B cell (primary cell): Measurements from ENCODE around the gene SAG. TPM values are rescaled to one million over a fixed set of nuclear protein-coding genes. Genes with fewer than 3 reads are reported as not detected.

Experiments
- ATAC-seq: fragments of 200-7000 bp; cut with Tn5 transposase; one replicate; pipeline ENCODE4 v1.10.0; 2021; ENCODE audit warnings: low read depth, mild to moderate bottlenecking, moderate number of reproducible peaks, moderate library complexity
- CTCF ChIA-PET: fragments of 350-600 bp; sonication (Branson Sonifier 250); formaldehyde crosslinking; loops from one replicate; lab custom pipeline; 2021; ENCODE audit warnings: antibody characterized with exemption, inconsistent platforms; lab: Charles Lee
- POLR2A ChIA-PET: fragments of 350-600 bp; sonication (Branson Sonifier 250); formaldehyde crosslinking; loops from one replicate; lab custom pipeline; 2021; ENCODE audit warnings: antibody characterized with exemption; lab: Charles Lee
- DNase-seq: peaks from one replicate; pipeline ENCODE4 v3.0.0; 2013
- H2AFZ ChIP-seq: 2 replicates; pipeline ENCODE4 v1.6.1; 2012; ENCODE audit warnings: mild to moderate bottlenecking, low read depth, low read length; ENCODE audit not compliant: insufficient read depth, poor library complexity, severe bottlenecking
- H3K27ac ChIP-seq, 2 donors: 1 replicate in 1 of 2; 2 replicates in 1 of 2; pipeline ENCODE4 v1.5.1; 2012 to 2013; ENCODE audit warnings: low read length in 2 of 2, mild to moderate bottlenecking in 2 of 2, moderate library complexity in 1 of 2
- H3K27me3 ChIP-seq, 4 experiments: fragments of 200-600 bp in 1 of 4; sonication (generic) in 1 of 4; replicated peaks in 1 of 4; 1 replicate in 2 of 4; 2 replicates in 2 of 4; pipeline versions ENCODE4 v1.6.1 to v1.7.0; 2013 to 2016; ENCODE audit warnings: low read length in 3 of 4, mild to moderate bottlenecking in 2 of 4, mixed read lengths in 1 of 4, moderate library complexity in 1 of 4; ENCODE audit not compliant: insufficient read depth in 4 of 4, control insufficient read depth in 3 of 4; ENCODE audit errors: control extremely low read depth in 1 of 4
- H3K36me3 ChIP-seq, 2 experiments: replicated peaks in 1 of 2; 1 replicate in 1 of 2; 2 replicates in 1 of 2; pipeline versions ENCODE4 v1.6.1 to v1.7.1; 2013; ENCODE audit warnings: low read length in 1 of 2; ENCODE audit not compliant: insufficient read depth in 2 of 2, control insufficient read depth in 1 of 2; ENCODE audit errors: control extremely low read depth in 1 of 2, extremely low read depth in 1 of 2
- H3K4me1 ChIP-seq, 2 donors: fragments of 200-600 bp in 1 of 2; sonication (generic) in 1 of 2; 1 replicate in 1 of 2; 2 replicates in 1 of 2; pipeline versions ENCODE4 v1.5.1 to v1.6.1; 2013 to 2017; ENCODE audit warnings: low read length in 2 of 2; ENCODE audit not compliant: control insufficient read depth in 2 of 2, insufficient read depth in 2 of 2
- H3K4me2 ChIP-seq: replicated peaks from 2 replicates; pipeline ENCODE3; 2012; ENCODE audit warnings: mild to moderate bottlenecking, low read depth, low read length; ENCODE audit not compliant: poor library complexity, severe bottlenecking
- H3K4me3 ChIP-seq, 5 experiments: fragments of 200-600 bp in 1 of 5; sonication (generic) in 1 of 5; 1 replicate in 3 of 5; 2 replicates in 2 of 5; pipeline versions ENCODE4 v1.5.1 to v1.7.0; 2011 to 2016; ENCODE audit warnings: low read length in 4 of 5, mild to moderate bottlenecking in 4 of 5, low read depth in 2 of 5, control low read depth in 1 of 5, moderate library complexity in 1 of 5; ENCODE audit not compliant: insufficient read depth in 1 of 5; ENCODE audit errors: control extremely low read depth in 1 of 5, extremely low read depth in 1 of 5
- H3K79me2 ChIP-seq: fragments of 200-600 bp; sonication (generic); one replicate; pipeline ENCODE4 v1.6.0; 2016; ENCODE audit warnings: low read length; ENCODE audit not compliant: control insufficient read depth, insufficient read depth
- H3K9ac ChIP-seq: fragments of 200-600 bp; sonication (generic); 2 replicates; pipeline ENCODE4 v1.6.1; 2017; ENCODE audit warnings: mild to moderate bottlenecking, low read length, moderate library complexity
- H3K9me3 ChIP-seq, 3 donors: one replicate each; pipeline versions ENCODE4 v1.6.1 to v1.7.1; 2013; ENCODE audit warnings: low read length in 2 of 3; ENCODE audit not compliant: control insufficient read depth in 2 of 3, insufficient read depth in 1 of 3; ENCODE audit errors: control extremely low read depth in 1 of 3
- H4K20me1 ChIP-seq: 2 replicates; pipeline ENCODE4 v1.6.0; 2012; ENCODE audit warnings: mild to moderate bottlenecking, low read length; ENCODE audit not compliant: insufficient read depth, control insufficient read depth, poor library complexity, severe bottlenecking
- H3K27ac Mint-ChIP-seq: one replicate; pipeline ENCODE4 v1.8.0; 2021; ENCODE audit warnings: mixed read lengths
- H3K27me3 Mint-ChIP-seq: one replicate; pipeline ENCODE4 v1.8.0; 2021; ENCODE audit warnings: mixed read lengths
- H3K4me1 Mint-ChIP-seq: one replicate; pipeline ENCODE4 v1.8.0; 2021; ENCODE audit warnings: mixed read lengths
- H3K4me3 Mint-ChIP-seq: one replicate; pipeline ENCODE4 v1.8.0; 2021; ENCODE audit warnings: mixed read lengths
- H3K9me3 Mint-ChIP-seq: one replicate; pipeline ENCODE4 v1.8.0; 2022; ENCODE audit warnings: mixed read lengths; ENCODE audit not compliant: insufficient read depth
- CTCF ChIP-seq: fragments of 200-600 bp; IDR thresholded peaks from one replicate; pipeline ENCODE4 v1.8.0; 2022; ENCODE audit warnings: antibody characterized with exemption, mild to moderate bottlenecking
- EZH2 ChIP-seq: IDR thresholded peaks from 2 replicates; pipeline ENCODE4 v1.6.1; 2012; ENCODE audit warnings: borderline replicate concordance, low read depth, mild to moderate bottlenecking, moderate library complexity, low read length; ENCODE audit not compliant: insufficient read depth, poor library complexity, severe bottlenecking
- WGBS: methylation state at CpG from one replicate; pipeline ENCODE4 v1.1.5; 2013; ENCODE audit warnings: missing lambda C conversion rate; ENCODE audit not compliant: insufficient coverage; 5-methylcytosine and 5-hydroxymethylcytosine counted together
- intact Hi-C: fragments of 100-400 bp; cut with micrococcal nuclease; formaldehyde crosslinking; loops from one replicate; pipeline ENCODE4 v1.10.0; 2022
- polyA plus RNA-seq: library from polyadenylated mRNA; depleted of rRNA; stranded (reverse); fragments of >200 nt; gene quantifications from 2 replicates; pipeline ENCODE4 v1.2.3, GENCODE V29; 2012
- total RNA-seq, 2 donors: library from RNA; stranded (reverse); fragments of 120-200 nt in 1 of 2; gene quantifications; 1 replicate in 1 of 2; 2 replicates in 1 of 2; pipeline versions ENCODE4 v1.2.3 to v1.2.4, GENCODE V29; 2013 to 2022

Gene SAG
- total and polyA plus RNA-seq, 2 donors (not counting 1 experiment from before 2014, with no cell fraction given), result 0.03 to 0.17 TPM

DNA sequence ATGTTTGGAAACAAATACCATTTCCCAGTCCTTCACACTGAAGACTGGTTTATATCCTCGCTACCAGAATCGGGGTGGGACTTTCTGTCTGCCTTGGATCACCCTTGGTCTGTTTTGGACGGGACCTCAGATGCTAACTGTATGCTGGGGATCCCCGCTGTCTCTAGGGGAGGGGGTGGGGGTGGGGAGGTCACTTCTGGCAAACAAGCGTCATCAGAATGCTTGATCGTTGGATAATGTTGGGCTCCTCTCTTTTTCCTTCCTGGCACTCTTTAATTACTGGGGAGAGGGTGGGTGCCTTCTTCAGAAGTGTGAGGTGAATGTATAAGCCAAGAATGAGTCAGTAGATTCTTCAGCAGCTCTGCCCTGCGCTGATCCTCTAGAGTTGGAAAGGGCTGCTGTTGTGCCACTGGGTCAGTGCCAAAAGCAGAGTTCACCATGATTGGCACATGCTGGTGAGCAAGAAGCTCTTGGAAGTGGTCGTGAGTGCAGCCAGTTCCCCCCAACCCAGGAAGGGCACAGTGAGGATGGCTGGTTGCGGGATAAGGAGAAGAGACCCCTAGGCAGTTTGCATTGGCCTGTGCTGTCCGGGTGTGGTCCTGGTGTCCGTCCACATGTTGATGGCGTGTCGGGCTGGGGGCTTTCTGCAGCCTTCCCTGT is 78.9 kb downstream of the SAG start:
- TF ChIP-seq CTCF (no peak), EZH2 (no peak)
- Mint-ChIP-seq H3K27ac (peak overlapping the region; percentile 76), H3K9me3 (no peaks in the 10 kb centered on the region), H3K4me3 (peak overlapping the region; percentile 78), H3K27me3 (no peaks in the 10 kb centered on the region), H3K4me1 (peaks cover 78% of the 10 kb centered on the region)
- CTCF ChIA-PET, result interaction anchor here (1.2 to 3.3 kb wide), 4 partner anchors 10 to 119 kb away, joined by 4 to 12 read pairs (median 8); no protein-coding TSS in a partner anchor
- Histone ChIP-seq H3K4me3 (peak overlapping the region in 3 of 5 experiments; percentile 8 to 40 (median 12)), H3K4me2 (peak overlapping the region; percentile 59), H3K79me2 (peaks cover 98% of the 10 kb centered on the region), H4K20me1 (peaks cover 55% of the 10 kb centered on the region), H2AFZ (no peak overlapping the region), H3K27me3 (no peaks in the 10 kb centered on the region), H3K27ac (peak overlapping the region; percentile 78 to 85), H3K9ac (peak overlapping the region; percentile 40), H3K9me3 (no peaks in the 10 kb centered on the region), H3K4me1 (peaks cover 65 to 68% of the 10 kb centered on the region in 2 donors), H3K36me3 (peaks cover 1 to 37% of the 10 kb centered on the region in 2 experiments)
- POLR2A ChIA-PET, result interaction anchor here (0.6 kb wide), 1 partner anchor 64 kb away, joined by 3 read pairs; no protein-coding TSS in a partner anchor
- WGBS, result 84% methylated on average over 7 of the region's 13 CpGs
- intact Hi-C loops, result loop anchor here (10.0 kb wide), 2 partner anchors 58 to 532 kb away; no protein-coding TSS in a partner anchor
- ATAC-seq (no peak), DNase-seq (peak; percentile 39)

DNA sequence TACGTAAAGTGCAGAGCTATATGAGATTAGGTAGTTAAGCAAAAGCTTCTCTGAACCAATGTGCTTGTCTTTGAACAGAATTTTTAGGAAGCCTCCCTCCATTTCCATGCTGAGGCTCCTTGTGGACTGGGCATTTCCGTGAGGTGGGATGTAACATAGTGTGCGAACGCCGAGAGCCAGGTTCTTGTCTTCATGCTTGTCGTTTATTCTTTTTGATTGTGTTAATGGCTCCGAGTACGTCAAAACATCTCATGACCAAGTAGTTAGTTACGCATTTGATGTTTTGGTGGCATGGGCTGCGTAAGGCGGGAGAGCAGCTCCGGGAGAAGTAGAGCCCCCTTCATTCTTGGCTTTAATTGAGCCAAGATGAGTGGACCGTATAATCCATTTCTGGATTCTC is 79.6 kb downstream of the SAG start:
- H3K4me1 ChIP-seq, result peaks cover 58 to 61% of the 10 kb centered on the region in 2 donors
- H3K27ac ChIP-seq, result peak overlapping the region; percentile 78 to 85
- H3K9me3 Mint-ChIP-seq, result no peaks in the 10 kb centered on the region
- no peak for ATAC-seq
- no peaks in the 10 kb centered on the region for H3K27me3 ChIP-seq
- H3K4me3 Mint-ChIP-seq, result peak overlapping the region; percentile 78
- no peak overlapping the region for H3K9ac ChIP-seq
- peak overlapping the region; percentile 76 for H3K27ac Mint-ChIP-seq
- 100% methylated on average over 12 of the region's 13 CpGs for WGBS
- peaks cover 98% of the 10 kb centered on the region for H3K79me2 ChIP-seq
- no peaks in the 10 kb centered on the region for H3K9me3 ChIP-seq
- POLR2A ChIA-PET, result no interaction called here
- H2AFZ ChIP-seq, result no peak overlapping the region
- H3K4me3 ChIP-seq, result no peak overlapping the region
- no peak for DNase-seq
- intact Hi-C loops, result loop anchor here (10.0 kb wide), 2 partner anchors 58 to 532 kb away; no protein-coding TSS in a partner anchor
- no peaks in the 10 kb centered on the region for H3K27me3 Mint-ChIP-seq
- peaks cover 48% of the 10 kb centered on the region for H4K20me1 ChIP-seq
- peak overlapping the region; percentile 59 for H3K4me2 ChIP-seq
- TF ChIP-seq EZH2 (no peak), CTCF (no peak)
- CTCF ChIA-PET, result interaction anchor here (1.0 to 1.2 kb wide), 3 partner anchors 15 to 56 kb away, joined by 3 to 4 read pairs (median 3); no protein-coding TSS in a partner anchor
- H3K4me1 Mint-ChIP-seq, result peaks cover 73% of the 10 kb centered on the region
- H3K36me3 ChIP-seq, result peaks cover 1 to 42% of the 10 kb centered on the region in 2 experiments
